Activated naive CD8-positive, alpha-beta T cell (primary cell): Measurements from ENCODE around the gene RHEBL1.
A peak's percentile ranks its signal among the peaks of the same experiment; 100 is the strongest.

Experiments used
- H3K27ac Mint-ChIP-seq: one replicate; pipeline ENCODE4 v1.8.0; 2021; ENCODE audit warnings: mixed read lengths
- H3K27me3 Mint-ChIP-seq: one replicate; pipeline ENCODE4 v1.8.0; 2021; ENCODE audit warnings: mixed read lengths
- H3K36me3 Mint-ChIP-seq: one replicate; pipeline ENCODE4 v1.8.0; 2021; ENCODE audit warnings: mixed read lengths
- H3K4me1 Mint-ChIP-seq: one replicate; pipeline ENCODE4 v1.8.0; 2021; ENCODE audit warnings: low read depth, mixed read lengths
- H3K4me3 Mint-ChIP-seq: one replicate; pipeline ENCODE4 v1.8.0; 2021; ENCODE audit warnings: mild to moderate bottlenecking, mixed read lengths
- H3K9me3 Mint-ChIP-seq: one replicate; pipeline ENCODE4 v1.8.0; 2021; ENCODE audit warnings: low read depth, mixed read lengths

The RHEBL1 gene

DNA sequence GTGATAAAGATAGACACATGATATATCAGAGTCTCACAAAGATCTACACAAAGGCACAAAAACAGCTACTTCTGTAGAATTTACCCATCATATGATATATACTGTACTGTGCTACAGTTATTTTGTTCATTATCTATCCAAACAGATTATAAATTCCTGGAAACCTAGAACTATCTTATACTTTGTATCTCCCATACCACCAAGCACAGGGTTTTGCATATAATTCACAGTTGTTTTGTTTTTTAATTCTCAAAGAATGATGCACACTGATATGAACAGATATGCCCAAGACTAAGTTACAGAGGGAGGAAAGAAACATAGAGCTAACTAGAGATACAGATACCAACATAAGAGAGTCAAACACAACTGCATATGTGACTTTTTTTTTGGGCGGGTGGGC is 54.6 kb downstream of the RHEBL1 start:
- peak overlapping the region; percentile 42 for H3K4me3 Mint-ChIP-seq
- no peaks in the 10 kb centered on the region for H3K27me3 Mint-ChIP-seq
- H3K9me3 Mint-ChIP-seq, result no peaks in the 10 kb centered on the region
- H3K36me3 Mint-ChIP-seq, result peaks cover 14% of the 10 kb centered on the region
- H3K4me1 Mint-ChIP-seq, result peaks cover 40% of the 10 kb centered on the region
- no peak overlapping the region for H3K27ac Mint-ChIP-seq
